ENCODE measurements around the gene PTX4.

PTX4 gene

DNA sequence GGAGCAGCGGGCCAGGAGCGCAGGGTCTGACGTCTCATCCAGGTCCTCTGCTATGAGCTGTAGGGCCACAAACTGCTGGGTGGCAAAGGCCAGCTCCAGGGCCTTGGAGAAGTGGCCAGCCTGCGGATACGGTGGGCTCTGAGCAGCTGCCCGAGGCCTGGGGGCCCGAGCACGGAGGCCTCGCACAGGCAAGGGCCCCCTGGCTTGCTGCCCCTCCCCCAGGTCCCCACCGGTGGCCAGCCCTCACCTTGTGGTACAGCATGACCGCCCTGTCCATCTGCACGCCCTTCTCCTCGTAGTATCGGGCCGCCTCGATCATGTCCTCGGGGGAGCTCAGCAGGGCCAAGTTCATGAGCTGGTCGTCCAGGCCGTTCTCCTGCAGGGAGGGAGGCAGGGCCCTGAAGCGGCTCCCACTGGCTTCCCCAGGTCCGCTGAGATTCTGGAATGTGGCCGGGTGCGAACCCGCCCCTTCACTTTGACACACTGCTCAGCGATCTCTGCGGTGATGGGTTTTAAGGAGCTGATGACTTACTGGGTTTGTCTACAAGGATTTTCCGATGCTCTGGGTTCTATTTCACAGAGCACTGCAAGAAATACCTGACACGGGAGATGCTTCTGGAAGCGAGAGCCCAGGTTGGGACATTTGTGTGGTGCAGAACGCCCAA lies 35.0 kb upstream of the PTX4 start:
- DNase-seq, result no peak

DNA sequence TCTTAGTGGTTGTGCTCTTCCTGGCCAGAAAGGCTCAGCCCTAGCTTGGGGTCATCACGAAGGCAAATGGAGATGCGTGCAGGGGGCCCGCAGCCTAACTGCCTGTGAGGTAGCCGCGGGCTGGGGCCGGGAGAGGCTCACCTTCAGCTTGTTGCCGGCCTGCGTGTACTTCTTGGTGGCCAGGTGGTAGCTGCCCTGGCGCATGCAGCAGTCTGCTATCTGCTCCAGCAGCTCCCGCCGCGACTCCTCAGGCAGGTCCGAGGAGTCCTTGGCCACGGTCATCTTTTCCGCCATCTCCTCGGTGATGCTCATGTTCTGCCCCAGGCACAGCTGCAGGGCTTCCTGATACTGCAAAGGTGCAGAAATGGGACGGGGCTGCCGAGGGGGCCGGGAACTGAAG lies 31.7 kb upstream of the PTX4 start:
- DNase-seq, result no peak

DNA sequence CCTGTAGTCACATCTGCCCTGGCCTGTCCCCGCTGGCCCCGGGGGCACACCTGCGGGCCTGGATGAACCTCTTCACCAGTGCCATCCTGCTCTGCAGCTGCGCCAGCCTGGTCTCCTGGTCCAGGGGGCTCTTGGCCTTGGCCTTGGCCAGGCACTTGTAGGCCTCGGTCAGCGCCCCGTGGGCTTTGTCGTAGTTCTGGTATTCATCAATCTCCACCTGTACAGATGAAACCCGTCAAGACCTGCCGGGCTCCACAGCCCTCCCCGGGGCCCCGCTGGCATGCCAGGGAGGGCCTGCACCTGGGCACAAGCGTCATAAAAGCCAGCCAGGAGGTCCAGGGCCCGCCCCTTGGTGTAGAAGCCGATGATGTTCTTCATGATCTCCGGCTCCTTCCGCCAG lies 31.1 kb upstream of the PTX4 start:
- DNase-seq, result no peak

DNA sequence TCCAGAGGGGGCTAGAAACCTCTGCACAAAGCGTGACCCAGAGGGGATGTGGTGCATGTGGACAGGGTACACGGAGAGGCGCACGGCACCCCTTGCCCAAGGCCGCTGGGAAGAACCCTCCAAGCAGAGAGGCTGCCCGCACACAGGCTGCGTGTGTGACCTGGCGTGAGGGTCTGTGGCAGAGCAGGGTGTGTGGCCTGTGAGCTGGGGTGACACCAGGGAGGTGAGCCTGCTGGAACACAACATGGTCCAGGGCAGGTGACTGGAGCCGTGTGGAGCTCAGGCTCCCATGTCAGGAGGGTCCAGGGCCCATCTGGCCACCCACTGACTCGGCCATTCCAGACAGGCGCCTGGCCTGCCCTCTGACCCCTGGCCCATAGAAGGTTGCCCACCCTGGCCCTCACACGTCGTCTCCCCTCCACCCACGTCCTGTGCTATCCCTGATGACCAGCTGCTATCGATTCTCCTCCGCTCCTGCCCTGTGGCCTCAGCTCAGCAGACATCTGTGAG lies 29.9 kb upstream of the PTX4 start:
- no peak for DNase-seq

DNA sequence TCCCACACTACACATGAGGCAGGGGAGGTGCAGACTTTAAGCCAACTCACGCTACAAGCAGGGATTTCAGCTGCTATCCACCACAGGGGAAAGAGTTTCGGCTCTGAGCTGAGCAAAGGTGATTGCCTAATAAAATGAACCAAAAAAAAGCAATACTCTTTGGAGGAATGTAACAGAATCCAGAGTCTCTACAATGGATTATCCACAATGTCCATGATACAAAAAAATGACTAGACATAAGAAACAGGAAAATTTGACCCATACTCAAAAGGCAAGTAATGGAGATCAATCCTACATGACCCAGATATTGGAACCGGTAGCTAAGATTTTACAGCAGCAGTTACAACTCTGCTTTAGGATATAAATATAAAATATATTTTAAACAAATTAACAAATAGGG lies 25.8 kb upstream of the PTX4 start:
- DNase-seq, result no peak

DNA sequence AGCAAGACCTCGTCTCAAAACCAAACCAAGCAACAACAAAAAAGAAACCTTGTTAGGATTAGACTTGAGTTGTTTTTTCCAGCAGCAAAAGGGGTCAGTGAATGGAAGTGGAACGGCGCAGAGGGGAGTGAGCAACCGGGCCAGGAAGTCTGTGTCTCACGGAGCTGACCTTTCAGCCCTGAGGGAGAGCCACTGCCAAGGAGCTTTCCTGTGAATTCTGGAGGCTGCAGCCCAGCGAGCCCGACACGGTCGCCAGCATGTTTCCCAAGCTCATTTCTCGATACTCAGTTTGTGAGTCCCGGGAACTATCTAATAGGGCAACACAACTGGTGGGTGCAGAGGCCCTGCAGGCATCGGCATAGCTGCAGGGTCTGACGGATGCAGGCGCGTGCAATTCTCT lies 24.0 kb upstream of the PTX4 start:
- no peak for DNase-seq

DNA sequence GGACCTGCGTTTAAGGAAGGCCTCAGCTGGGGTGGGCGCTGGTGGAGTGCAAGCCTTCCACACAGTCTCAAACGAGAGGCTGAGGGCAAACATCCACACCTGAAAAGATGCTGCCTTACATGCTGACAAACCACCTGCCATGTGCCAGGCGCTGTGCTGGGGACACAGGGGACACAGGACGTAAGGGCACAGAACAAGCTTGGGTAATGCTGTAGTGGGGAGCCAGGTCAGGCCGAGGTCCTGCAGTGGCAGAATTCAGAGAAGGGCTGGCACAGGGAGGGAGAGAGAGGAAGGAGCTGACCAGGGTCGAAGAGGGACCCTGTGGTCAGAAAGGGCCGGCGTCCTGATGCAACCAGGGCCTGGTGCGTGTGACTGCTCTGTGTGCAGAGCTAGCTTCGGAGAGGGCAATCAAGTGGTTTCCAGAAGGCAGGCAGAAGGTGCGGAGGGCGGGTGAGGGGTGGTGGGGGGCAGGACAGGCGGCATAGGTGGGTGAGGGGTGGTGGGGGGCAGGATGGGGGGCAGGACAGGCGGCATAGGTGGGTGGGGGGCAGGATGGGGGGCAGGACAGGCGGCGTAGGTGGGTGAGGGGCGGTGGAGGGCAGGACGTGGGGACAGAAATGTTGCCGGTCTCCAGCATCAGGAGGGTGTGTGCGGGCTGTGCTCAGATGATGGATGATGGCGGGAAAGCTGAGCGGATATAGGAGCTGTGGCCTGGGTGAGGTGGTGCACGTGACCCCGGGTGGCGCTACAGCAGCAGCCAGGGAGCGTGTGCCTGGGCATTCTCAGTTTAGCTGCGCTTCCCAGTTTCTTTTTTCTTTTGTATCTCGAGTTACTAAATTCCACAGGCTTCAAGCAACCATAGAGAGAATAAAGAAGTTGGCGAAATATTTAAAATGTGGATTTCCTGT lies 23.2 kb upstream of the PTX4 start:
- DNase-seq, result no peak

DNA sequence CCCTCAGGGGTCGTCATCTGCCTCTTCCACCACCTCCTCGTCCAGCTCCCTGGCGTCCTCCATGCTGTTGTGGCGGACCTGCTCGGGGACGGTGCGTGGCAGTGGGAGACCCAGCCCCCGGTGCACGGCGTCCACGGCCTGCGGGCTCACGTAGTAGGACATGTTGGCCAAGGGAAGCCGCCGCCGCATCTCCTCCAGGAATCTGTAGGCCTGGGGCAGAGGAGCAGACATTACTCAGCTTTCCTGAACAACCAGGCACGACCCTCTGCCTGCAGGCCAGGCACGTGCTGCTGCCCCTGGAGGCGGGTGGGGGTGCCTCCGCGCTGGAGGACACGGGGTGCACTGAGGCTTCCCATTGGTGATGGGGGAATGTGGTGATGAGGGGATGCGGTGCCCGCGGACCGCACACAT lies 22.2 kb upstream of the PTX4 start:
- no peak for DNase-seq

DNA sequence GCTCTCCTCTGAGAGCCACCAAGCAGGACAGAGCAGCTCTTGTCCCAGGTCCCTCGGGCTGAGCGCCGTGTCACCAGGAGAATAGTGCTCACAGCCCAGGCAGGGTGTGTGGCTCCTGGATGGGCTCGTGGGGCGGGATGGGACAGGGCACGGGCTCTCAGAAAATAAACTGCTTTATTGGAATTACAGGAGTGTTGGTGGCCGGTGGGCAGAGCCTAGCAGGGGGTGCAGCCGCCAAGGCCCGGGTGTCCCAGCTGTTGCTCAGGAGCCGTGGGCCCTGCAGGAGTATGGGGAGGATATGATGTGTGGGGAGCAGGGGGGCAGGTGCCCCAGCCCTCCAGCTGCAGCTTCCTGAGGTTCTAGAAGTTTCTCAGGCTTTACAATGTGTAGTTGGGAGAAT lies 21.5 kb upstream of the PTX4 start:
- no peak for DNase-seq

DNA sequence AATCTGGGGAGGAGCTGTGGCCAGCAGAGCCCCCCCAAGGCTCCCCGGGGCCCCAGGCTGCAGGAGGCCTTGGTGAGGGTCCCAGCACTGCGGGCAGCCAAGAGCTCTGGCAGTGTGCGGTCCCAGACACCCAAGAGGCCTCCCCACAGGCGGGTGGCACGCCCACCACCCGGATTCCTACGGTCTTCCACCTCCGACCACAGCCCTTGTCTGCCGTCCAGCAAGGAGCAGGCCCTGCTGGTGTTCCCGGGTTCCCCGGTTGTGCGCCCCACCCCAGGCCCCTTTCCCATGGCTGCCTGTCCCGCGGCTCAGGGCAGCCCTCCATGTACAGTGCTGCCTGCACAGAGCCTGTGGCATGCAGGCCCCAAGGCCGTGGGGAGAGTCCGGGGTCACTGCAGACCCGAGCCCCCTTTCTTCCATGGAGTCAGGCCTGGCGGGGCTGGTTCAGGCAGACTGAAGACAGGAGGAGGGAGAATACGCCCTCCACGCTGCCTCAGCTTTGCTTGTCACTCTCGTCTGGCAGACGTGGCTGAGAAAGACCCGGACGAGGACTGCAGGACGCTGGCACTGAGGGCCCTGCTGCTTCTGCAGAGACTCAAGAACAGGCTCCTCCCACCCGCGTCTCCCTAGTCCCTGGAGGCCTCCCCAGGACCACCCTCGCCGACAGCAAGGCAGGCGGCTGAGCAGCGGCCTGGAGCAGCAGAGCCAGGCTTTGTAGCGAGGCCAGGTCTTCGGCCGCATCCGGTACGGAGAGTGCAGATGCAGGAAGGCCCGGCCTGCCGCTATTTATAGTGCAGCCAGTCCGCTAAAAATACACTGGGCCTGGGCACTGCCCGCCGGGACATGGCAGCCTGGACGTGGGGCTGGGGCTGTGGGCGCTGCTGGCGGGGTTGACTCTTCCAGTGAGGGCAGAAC lies 20.8 kb upstream of the PTX4 start:
- no peak for DNase-seq

DNA sequence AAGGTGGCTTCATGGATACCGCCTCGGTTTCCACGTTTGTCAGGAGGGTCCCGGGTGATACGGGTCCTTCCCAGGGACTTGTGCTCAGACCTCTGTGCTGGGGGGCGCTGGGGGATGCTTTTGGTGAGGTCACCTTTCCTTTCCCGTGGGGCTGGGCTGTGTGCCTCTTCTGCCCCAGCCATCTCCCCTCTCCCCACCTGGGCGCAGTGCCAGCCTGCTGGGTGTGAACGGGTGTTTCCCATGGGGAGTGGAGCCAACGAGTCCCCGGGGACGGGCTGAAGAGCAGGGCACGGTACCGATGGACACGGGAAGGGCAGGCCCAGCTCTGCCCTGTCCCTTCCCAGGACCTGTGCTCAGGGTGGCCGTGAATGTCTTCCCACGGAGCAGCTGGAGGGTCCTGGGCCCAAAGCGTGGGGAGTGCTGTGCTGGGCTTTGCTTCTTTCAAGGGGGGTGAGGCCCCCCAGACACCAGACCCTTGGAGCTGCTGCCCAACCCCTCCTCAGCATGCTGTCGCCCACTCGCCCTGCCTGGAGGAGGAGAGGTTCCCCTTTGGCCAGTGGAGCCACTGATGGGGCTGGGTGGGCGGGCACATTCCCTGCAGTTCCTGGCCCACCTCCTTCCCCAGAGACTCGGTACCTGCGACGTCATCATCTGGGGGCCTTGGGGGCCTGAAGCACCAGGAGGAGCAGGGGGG lies 19.9 kb upstream of the PTX4 start:
- no peak for DNase-seq

DNA sequence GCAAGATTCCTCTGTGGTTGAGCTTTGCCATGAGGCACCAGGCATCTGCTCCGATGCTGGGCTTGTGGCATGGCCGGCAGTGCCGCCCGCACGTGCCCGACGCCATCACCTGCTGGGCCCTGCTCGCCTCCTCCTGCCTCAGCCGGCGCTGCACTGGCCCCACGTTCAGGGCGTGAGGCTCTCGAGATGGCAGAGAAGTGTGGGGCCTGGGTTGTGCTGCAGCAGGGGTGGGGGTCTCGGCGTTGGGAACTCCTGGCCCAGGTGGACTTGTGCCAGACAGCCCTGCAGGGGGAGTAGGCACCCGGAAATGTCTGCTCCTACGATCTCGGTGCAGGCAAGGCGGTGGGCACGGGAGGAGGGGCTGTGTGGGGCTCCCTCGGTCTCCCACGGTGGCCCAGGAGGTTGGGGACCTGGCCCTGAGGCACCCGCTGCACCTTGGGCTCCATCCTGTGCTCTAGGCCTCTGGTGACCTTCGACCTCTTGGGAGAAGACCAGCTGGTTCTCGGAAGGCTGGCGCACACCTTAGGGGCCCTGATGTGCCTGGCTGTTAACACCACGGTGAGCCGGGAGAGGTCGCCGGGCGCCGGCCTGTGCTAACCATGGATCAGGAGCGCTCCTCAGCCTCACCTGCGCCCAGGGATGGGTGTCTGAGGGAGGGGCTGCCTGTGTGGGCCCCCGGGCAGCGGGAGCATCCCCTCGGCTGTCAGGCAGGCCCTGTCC lies 17.9 kb upstream of the PTX4 start:
- DNase-seq, result no peak

DNA sequence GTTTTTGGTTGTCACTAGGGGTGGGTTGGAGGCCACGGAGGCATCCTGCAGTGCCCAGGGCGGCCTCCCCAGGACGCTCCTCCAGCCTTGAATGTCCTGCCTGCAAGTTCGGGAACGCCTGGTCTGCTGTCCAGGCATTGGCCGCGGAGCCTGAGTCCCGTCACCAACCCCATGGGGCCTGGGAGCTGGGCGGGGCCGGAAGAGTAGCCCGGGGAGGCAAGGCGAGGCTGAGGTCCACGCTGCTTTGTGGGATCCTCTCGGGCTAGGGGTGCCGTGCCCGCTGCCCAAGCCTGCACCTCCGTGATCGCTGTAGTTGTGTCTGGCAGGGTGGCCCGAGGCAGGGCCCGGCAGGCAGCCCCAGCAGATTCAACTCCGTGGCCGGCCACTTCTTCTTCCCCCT lies 17.2 kb upstream of the PTX4 start:
- DNase-seq, result no peak

DNA sequence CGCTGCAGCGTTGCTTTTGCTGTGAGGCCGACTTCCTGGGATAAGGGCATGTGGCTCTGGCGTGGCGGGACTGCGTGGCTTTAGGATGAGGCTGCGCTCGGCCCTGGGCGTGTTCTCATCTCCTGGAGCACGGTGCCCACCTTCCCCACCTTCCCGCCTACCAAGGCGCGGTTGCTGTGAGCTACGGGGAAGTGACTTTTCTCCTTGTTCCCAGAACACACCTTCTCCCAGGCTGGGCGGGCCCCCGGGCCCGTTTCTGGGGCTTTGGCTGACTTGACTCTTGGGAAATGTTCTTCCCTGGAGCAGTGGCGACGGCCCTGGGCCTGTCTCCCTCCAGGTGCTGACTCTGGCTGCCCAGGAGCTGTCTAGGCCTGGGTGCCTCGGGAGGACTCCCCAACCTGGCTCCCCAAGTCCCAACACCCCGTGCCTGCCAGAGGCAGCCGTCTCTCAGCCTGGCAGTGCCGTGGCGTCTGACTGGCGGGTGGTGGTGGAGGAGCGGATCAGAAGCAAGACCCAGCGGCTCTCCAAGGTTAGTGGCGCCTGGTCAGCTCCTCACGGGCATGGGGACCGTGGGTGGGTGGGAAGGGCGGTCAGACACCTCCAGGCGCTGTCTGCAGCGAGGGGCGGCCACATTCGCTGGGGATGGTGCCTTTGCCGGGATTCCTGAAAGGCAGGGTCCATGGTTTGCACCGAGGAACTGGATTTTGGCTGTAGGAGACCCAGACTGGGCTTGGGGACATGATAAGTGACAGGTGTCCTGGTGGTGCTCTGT lies 16.5 kb upstream of the PTX4 start:
- no peak for DNase-seq

DNA sequence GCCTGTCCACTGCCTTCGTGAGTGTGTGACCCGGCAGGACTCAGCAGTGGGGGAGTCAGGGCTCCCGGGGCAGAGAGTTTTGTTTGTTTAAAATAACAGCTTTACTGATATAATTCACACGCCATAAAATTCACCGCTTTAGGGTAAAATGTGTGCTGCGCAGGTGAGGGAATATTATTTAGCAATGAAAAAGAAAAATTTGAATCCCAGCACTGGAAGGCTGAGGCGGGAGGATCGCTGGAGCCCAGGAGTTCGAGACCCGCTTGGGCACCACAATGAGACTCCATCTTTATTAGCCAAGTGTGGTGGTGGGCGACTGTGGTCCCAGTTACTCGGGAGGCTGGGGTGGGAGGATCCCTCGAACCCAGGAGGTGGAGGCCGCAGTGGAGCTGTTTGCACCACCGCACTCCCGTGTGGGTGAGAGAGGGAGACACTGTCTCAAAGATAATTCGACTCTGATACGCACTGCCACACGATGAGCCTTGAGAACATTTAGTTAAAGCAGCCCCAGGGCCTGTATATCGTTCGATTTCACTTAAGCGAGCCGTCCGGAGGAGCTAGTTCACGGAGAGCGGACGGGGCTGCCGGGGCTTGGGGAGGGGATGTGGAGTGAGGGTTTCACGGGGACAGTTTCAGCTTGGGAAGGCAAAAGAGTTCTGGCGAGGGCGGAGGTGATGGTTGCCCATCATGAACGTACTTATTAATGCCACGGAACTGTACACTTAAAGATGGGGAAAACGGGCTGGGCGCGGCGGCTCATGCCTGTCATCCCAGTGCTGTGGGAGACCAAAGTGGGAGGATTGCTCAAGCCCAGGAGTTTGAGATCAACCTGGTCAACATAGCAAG lies 14.6 kb upstream of the PTX4 start:
- no peak for DNase-seq

DNA sequence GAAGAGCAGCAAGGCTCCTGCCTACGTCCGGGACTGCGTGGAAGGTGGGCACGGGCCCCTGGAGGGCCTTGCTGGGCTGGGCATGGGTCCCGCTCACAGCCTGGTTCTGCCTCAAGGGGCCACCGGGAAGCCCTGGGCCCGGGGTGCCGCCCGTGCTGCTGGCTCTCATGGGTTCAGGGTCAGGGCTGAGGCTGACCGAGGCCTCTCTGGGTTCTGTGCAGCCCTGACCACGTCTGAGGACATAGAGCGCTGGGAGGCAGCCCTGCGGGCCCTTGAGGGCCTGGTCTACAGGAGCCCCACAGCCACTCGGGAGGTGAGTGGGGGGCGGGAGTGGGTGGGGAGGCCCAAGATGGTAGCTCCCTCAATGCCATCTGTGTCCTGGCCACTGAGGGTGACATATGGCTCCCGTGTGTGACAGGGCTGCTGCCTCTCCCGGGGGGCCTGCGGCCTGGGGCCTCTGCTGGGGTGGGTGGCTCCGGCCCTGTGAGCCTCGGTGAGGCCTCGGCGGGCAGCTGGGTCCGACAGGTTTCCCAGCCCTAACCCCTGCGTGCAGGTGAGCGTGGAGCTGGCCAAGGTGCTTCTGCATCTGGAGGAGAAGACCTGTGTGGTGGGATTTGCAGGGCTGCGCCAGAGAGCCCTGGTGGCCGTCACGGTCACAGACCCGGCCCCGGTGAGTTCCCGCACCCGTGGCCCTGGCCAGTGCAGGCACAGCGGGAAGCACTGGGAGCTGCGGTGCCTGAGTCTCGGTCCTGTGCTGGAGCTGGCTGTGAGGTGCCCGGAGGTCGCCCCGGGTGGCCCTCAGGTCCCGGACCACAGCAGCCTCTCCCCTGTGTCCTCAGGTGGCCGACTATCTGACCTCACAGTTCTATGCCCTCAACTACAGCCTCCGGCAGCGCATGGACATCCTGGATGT lies 13.6 kb upstream of the PTX4 start:
- no peak for DNase-seq

DNA sequence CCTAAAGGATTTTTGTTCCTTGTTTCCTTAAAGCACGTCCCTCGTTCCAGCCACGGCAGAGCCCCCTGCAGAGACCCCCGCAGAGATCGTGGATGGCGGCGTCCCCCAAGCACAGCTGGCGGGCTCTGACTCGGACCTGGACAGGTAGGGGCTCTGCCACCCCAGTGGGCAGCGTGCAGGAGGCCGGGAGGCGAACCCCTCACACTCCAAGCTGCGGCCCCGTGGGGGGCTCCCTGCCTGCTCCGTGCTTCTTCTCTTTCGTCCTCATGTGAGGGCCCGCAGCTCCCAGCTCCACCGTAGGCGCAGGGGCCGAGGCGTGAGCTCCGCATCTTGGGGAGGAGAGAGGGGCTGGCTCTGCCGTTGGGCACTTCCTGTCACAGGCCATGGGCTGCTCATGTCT lies 12.9 kb upstream of the PTX4 start:
- no peak for DNase-seq

DNA sequence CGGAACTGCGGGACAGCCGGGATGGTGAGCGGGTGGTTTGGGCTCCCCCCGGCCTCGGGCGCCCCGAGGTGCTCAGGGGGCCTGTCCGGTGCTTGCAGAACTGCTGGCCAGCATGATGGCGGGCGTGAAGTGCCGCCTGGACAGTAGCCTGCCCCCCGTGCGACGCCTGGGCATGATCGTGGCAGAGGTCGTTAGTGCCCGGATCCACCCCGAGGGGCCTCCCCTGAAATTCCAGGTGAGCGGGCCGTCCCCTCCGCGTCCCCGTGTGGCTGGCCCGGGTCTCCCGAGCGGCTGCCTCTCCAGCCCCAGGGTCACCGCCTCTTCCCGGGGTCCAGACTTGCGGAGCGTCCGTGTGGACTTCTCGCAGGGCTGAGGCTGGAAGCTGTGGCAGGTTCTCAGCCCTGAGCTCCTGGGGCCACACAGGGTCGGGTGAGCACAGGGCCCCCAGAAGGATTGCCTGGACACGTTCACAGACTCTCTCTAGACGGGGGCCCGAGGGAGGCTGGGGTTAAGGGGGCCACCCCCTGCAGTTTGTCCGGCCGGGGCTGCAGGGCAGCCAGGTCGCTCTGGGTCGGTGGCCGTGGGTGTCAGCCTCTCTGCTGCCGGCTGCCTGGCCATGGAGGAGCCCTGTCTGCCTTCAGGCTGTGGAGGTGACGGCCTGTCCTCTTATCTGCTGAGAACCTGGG lies 11.9 kb upstream of the PTX4 start:
- no peak for DNase-seq

All from activated CD4-positive, CD25-positive, alpha-beta regulatory T cell (primary cell).